ENCODE results near the gene RGL3.

The RGL3 gene

GRCh38 chr19:11451871-11452619 is 32.9 kb upstream of the RGL3 start:
- DNase-seq (ENCODE audit: low read depth in 1 of 2, low spot score in 1 of 2), result no peak
- no peaks in the 10 kb centered on the region for H3K27me3 ChIP-seq (ENCODE audit: insufficient read depth, poor library complexity, severe bottlenecking)
- TF ChIP-seq SPI1 (IDR thresholded peaks at IDR 0.05; ENCODE audit: borderline replicate concordance, low read depth), result no peak
- TF ChIP-seq, protein P1, sequence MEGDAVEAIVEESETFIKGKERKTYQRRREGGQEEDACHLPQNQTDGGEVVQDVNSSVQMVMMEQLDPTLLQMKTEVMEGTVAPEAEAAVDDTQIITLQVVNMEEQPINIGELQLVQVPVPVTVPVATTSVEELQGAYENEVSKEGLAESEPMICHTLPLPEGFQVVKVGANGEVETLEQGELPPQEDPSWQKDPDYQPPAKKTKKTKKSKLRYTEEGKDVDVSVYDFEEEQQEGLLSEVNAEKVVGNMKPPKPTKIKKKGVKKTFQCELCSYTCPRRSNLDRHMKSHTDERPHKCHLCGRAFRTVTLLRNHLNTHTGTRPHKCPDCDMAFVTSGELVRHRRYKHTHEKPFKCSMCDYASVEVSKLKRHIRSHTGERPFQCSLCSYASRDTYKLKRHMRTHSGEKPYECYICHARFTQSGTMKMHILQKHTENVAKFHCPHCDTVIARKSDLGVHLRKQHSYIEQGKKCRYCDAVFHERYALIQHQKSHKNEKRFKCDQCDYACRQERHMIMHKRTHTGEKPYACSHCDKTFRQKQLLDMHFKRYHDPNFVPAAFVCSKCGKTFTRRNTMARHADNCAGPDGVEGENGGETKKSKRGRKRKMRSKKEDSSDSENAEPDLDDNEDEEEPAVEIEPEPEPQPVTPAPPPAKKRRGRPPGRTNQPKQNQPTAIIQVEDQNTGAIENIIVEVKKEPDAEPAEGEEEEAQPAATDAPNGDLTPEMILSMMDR (IDR thresholded peaks at IDR 0.05; ENCODE audit: insufficient read depth, low read length), result no peak
- TF ChIP-seq POLR2AphosphoS5 (IDR thresholded peaks at IDR 0.05; ENCODE audit: low read depth), result no peak
- no peak for TF ChIP-seq GABPA (IDR thresholded peaks at IDR 0.05; ENCODE audit: low read depth)
- TF ChIP-seq REST (IDR thresholded peaks at IDR 0.05; ENCODE audit: insufficient replicate concordance, low read depth), result no peak
- H3K27ac ChIP-seq (replicated peaks), result no peak overlapping the region
- no peak overlapping the region for H3K4me3 ChIP-seq (replicated peaks; ENCODE audit: insufficient read depth, low read length)

DNA sequence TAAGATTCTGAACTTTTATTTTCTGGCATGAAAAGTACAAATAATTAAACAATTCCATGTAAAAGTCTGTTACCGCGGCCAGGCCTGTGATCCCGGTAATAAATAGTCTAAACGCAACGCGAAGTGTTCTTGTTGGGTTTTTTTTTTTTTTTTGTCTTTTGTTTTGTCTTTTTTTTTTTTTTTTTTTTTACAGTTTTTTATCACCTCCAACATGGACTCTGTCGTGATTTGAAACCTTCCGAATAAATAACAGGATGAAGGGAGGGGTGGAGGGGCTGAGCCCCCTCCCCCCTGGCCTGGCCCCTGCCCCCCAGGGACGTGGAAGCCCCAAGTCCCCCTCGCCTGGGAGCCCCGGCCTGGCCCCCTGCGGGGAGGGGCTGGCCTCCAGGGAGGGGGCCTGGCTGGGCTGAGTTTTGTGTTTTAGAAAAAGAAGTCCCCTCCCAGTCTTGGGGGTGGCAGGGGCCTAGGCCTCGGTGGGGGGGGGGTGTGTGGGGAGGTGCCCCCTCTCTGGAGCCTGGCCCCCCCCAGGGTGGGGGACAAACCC is 32.3 kb upstream of the RGL3 start:
- no peak overlapping the region for H3K4me3 ChIP-seq (replicated peaks; ENCODE audit: insufficient read depth, low read length)
- H3K27me3 ChIP-seq (ENCODE audit: insufficient read depth, poor library complexity, severe bottlenecking), result no peaks in the 10 kb centered on the region
- DNase-seq (ENCODE audit: low read depth in 1 of 2, low spot score in 1 of 2), result no peak
- H3K27ac ChIP-seq (replicated peaks), result no peak overlapping the region
- TF ChIP-seq GABPA (IDR thresholded peaks at IDR 0.05; ENCODE audit: low read depth), result no peak
- no peak for TF ChIP-seq POLR2AphosphoS5 (IDR thresholded peaks at IDR 0.05; ENCODE audit: low read depth)
- TF ChIP-seq REST (IDR thresholded peaks at IDR 0.05; ENCODE audit: insufficient replicate concordance, low read depth), result no peak
- TF ChIP-seq, protein P1 (IDR thresholded peaks at IDR 0.05; ENCODE audit: insufficient read depth, low read length), result no peak
- no peak for TF ChIP-seq SPI1 (IDR thresholded peaks at IDR 0.05; ENCODE audit: borderline replicate concordance, low read depth)

DNA sequence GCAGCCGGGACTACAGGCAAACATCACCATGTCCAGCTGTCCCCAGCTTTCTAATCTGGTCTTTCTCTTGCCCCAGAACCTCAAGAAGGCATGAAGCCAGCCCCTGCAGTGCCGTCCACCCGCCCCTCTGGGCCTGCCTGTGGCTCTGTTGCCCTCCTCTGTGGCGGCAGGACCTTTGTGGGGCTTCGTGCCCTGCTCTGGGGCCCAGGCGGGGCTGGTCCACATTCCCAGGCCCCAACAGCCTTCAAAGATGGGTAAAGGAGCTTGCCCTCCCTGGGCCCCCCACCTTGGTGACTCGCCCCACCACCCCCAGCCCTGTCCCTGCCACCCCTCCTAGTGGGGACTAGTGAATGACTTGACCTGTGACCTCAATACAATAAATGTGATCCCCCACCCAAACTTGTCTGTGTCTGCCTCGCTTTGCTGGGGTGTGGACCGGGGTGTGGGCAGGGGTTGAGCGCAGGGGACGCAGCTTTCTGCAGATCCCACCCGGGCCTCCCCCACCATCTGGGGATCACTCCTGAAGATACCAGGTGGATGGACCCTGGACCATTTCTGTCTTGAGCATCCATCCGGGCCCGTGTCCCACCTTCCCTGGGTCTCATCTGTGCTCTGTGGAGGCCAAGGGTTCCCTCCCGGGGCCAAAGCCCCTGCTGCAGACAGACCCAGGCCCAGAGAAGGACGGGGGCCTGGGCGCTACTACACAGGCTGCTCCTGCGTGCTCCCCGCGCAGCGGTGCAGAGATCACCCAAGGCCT is 31.6 kb upstream of the RGL3 start:
- TF ChIP-seq REST (IDR thresholded peaks at IDR 0.05; ENCODE audit: insufficient replicate concordance, low read depth), result no peak
- TF ChIP-seq POLR2AphosphoS5 (IDR thresholded peaks at IDR 0.05; ENCODE audit: low read depth), result no peak
- no peak for TF ChIP-seq SPI1 (IDR thresholded peaks at IDR 0.05; ENCODE audit: borderline replicate concordance, low read depth)
- TF ChIP-seq, protein P1 (IDR thresholded peaks at IDR 0.05; ENCODE audit: insufficient read depth, low read length), result no peak
- no peak for TF ChIP-seq GABPA (IDR thresholded peaks at IDR 0.05; ENCODE audit: low read depth)
- H3K4me3 ChIP-seq (replicated peaks; ENCODE audit: insufficient read depth, low read length), result no peak overlapping the region
- H3K27ac ChIP-seq (replicated peaks), result no peak overlapping the region
- H3K27me3 ChIP-seq (ENCODE audit: insufficient read depth, poor library complexity, severe bottlenecking), result no peaks in the 10 kb centered on the region
- no peak for DNase-seq (ENCODE audit: low read depth in 1 of 2, low spot score in 1 of 2)
